HTERT RPE-1 (cell line): ENCODE measurements around the gene MBNL2.

ENCODE experiments used
- in situ Hi-C: fragments of 300-500 bp; cut with MboI; formaldehyde crosslinking; loops from 4 replicates; pipeline ENCODE4 v1.14.3; 2020; ENCODE audit warnings: low sequenced_read_pairs

Gene MBNL2

GRCh38 chr13:97267418-97268059 is 45.4 kb downstream of the MBNL2 start:
- in situ Hi-C loops, result no loop called here

- in situ Hi-C loops, result no loop called here
Measured at GRCh38 chr13:97268772-97269171, 46.6 kb downstream of the MBNL2 start.

GRCh38 chr13:97269603-97270002 is 47.5 kb downstream of the MBNL2 start:
- in situ Hi-C loops, result no loop called here

GRCh38 chr13:97272526-97272925 is 50.4 kb downstream of the MBNL2 start:
- in situ Hi-C loops, result no loop called here

GRCh38 chr13:97273341-97273831 is 51.3 kb downstream of the MBNL2 start:
- in situ Hi-C loops, result no loop called here

GRCh38 chr13:97274829-97275649 is 52.9 kb downstream of the MBNL2 start:
- in situ Hi-C loops, result no loop called here

GRCh38 chr13:97275776-97276501 is 53.8 kb downstream of the MBNL2 start:
- in situ Hi-C loops, result no loop called here

- in situ Hi-C loops, result no loop called here
Measured at GRCh38 chr13:97276862-97277269, 54.7 kb downstream of the MBNL2 start.

- in situ Hi-C loops, result no loop called here
Measured at GRCh38 chr13:97278435-97279411, 56.6 kb downstream of the MBNL2 start.

GRCh38 chr13:97279913-97280312 is 57.8 kb downstream of the MBNL2 start:
- in situ Hi-C loops, result no loop called here

- in situ Hi-C loops, result no loop called here
Measured at GRCh38 chr13:97280478-97280877, 58.3 kb downstream of the MBNL2 start.

- in situ Hi-C loops, result no loop called here
Measured at GRCh38 chr13:97281028-97281427, 58.9 kb downstream of the MBNL2 start.

GRCh38 chr13:97282705-97283104 is 60.6 kb downstream of the MBNL2 start:
- in situ Hi-C loops, result no loop called here

GRCh38 chr13:97283888-97284287 is 61.8 kb downstream of the MBNL2 start:
- in situ Hi-C loops, result no loop called here

GRCh38 chr13:97284558-97284957 is 62.4 kb downstream of the MBNL2 start:
- in situ Hi-C loops, result no loop called here

- in situ Hi-C loops, result no loop called here
Measured at GRCh38 chr13:97285221-97285955, 63.3 kb downstream of the MBNL2 start.

GRCh38 chr13:97286317-97287046 is 64.3 kb downstream of the MBNL2 start:
- in situ Hi-C loops, result no loop called here

GRCh38 chr13:97287047-97287383 is 64.9 kb downstream of the MBNL2 start:
- in situ Hi-C loops, result no loop called here

GRCh38 chr13:97288486-97288900 is 66.4 kb downstream of the MBNL2 start:
- in situ Hi-C loops, result no loop called here
